Measurements from ENCODE around the gene WDR45.

Gene WDR45

DNA sequence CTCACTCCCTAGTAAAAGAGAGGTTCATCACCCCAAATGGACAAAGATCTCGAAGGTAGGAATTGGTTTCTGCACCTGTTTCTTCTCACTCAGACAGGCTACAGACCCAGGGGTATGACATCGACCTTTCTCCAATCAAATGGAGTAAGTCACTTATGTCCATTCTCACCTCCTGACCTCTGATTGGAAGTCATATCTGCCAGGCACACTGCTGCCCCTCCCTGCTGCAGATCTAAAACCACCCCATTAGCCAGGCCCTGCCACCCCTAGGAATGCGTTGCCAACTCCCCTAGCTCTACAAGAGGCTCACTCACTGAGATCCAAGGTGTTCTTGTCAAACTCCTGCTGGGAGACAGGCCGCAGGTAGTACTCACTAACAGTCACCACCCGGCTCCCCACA lies 37.0 kb upstream of the WDR45 start:
- H3K36me3 ChIP-seq: peaks cover 2% of the 10 kb centered on the region; the same call in 1 of the 2 replicates
- no peaks in the 10 kb centered on the region for H3K4me1 ChIP-seq
- TF ChIP-seq, protein P1, sequence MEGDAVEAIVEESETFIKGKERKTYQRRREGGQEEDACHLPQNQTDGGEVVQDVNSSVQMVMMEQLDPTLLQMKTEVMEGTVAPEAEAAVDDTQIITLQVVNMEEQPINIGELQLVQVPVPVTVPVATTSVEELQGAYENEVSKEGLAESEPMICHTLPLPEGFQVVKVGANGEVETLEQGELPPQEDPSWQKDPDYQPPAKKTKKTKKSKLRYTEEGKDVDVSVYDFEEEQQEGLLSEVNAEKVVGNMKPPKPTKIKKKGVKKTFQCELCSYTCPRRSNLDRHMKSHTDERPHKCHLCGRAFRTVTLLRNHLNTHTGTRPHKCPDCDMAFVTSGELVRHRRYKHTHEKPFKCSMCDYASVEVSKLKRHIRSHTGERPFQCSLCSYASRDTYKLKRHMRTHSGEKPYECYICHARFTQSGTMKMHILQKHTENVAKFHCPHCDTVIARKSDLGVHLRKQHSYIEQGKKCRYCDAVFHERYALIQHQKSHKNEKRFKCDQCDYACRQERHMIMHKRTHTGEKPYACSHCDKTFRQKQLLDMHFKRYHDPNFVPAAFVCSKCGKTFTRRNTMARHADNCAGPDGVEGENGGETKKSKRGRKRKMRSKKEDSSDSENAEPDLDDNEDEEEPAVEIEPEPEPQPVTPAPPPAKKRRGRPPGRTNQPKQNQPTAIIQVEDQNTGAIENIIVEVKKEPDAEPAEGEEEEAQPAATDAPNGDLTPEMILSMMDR (IDR thresholded peaks at IDR 0.05; ENCODE audit: low read depth, low read length): no peak
- H3K9me3 ChIP-seq: no peaks in the 10 kb centered on the region
- H3K27me3 ChIP-seq: no peaks in the 10 kb centered on the region
- no peak overlapping the region for H3K4me3 ChIP-seq (ENCODE audit: low read depth, low read length)
- no peak for DNase-seq

DNA sequence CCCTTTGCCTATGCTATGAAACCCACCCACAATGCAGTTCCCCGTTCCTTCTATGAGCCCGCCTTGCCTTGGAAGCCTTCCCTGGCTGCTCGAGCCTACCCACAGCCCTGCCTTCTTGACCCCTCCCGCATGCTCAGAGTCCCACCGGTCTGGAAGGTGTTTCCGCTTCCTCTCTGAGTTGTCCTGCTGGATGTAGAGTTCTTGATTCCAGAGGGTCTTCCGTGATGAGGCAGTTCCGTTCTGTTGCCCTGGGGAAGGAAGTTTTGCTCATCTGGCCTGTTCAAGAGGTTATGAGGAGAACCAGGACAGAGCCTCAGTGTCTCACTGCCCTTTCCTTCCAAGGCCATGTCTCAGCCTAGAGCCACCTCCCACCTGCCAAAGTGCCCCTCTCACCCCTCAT lies 36.4 kb upstream of the WDR45 start:
- peaks cover 2% of the 10 kb centered on the region; the same call in 1 of the 2 replicates for H3K36me3 ChIP-seq
- no peaks in the 10 kb centered on the region for H3K9me3 ChIP-seq
- no peak for DNase-seq
- H3K4me3 ChIP-seq (ENCODE audit: low read depth, low read length): no peak overlapping the region
- no peaks in the 10 kb centered on the region for H3K4me1 ChIP-seq
- TF ChIP-seq, protein P1 (IDR thresholded peaks at IDR 0.05; ENCODE audit: low read depth, low read length): no peak
- no peaks in the 10 kb centered on the region for H3K27me3 ChIP-seq

DNA sequence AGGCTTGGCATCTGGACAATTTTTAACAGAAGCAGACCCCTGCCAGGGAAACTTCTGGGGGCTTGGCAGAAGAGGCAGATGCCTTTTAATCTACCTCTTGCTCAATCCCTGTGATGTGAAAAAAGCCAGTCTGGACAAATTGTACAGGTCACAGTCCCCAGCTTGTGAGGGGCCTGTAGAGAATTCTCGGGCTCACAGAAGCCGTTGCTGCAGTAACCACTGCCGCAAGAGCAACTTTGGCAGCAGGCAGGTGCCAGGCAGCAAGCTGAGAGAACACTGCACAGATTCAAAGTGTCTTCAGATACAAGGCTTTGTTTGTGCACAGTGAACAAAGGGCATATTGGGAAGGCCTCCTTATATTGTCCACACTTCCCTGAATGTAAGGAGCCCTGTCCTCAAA lies 32.1 kb upstream of the WDR45 start:
- TF ChIP-seq, protein P1 (IDR thresholded peaks at IDR 0.05; ENCODE audit: low read depth, low read length): no peak
- Histone ChIP-seq H3K27me3 (no peaks in the 10 kb centered on the region), H3K4me3 (ENCODE audit: low read depth, low read length) (no peak overlapping the region), H3K4me1 (no peaks in the 10 kb centered on the region), H3K9me3 (no peaks in the 10 kb centered on the region), H3K36me3 (no peaks in the 10 kb centered on the region)
- no peak for DNase-seq

DNA sequence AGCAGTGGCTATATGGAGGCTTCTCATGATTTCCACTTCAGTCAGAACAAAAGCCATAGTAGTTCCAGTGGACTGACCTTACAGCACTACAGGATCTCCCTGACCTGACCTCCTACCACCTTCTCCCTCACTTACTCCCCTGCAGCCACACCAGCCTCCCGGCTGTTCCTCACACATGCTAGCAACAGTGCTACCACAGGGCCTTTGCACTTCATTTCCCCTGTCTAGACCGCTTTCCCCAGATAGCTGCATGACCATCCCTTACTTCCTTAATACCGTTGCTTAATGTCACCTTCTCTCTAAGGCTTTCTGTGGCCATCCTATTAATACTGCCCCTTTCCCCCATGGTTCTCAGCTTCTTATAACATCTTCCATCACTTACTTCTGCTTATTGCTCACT lies 30.7 kb upstream of the WDR45 start:
- no peaks in the 10 kb centered on the region for H3K9me3 ChIP-seq
- no peak overlapping the region for H3K4me3 ChIP-seq (ENCODE audit: low read depth, low read length)
- H3K4me1 ChIP-seq: no peaks in the 10 kb centered on the region
- no peak for DNase-seq
- H3K27me3 ChIP-seq: no peaks in the 10 kb centered on the region
- no peaks in the 10 kb centered on the region for H3K36me3 ChIP-seq
- TF ChIP-seq, protein P1 (IDR thresholded peaks at IDR 0.05; ENCODE audit: low read depth, low read length): no peak

DNA sequence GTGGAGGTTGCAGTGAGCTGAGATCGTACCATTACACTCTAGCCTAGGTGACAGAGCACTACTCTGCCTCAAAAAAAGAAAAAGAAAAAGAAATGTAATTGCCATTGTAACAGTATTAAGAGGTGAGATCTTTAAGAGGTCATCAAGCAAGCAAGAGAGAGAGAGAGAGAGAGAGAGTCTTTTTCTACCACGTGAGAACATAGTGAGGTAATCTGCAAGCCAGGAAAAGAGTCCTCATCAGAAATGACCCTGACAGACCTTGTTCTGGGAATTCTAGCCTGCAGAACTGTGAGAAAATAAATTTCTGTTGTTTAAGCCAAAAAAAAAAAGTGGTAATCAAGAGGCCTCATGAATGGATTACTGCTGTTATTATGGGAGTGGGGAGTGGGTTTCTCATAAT lies 29.0 kb upstream of the WDR45 start:
- Histone ChIP-seq H3K4me3 (ENCODE audit: low read depth, low read length) (no peak overlapping the region), H3K9me3 (no peaks in the 10 kb centered on the region), H3K27me3 (no peaks in the 10 kb centered on the region), H3K36me3 (no peaks in the 10 kb centered on the region), H3K4me1 (no peaks in the 10 kb centered on the region)
- TF ChIP-seq, protein P1 (IDR thresholded peaks at IDR 0.05; ENCODE audit: low read depth, low read length): no peak
- DNase-seq: no peak

DNA sequence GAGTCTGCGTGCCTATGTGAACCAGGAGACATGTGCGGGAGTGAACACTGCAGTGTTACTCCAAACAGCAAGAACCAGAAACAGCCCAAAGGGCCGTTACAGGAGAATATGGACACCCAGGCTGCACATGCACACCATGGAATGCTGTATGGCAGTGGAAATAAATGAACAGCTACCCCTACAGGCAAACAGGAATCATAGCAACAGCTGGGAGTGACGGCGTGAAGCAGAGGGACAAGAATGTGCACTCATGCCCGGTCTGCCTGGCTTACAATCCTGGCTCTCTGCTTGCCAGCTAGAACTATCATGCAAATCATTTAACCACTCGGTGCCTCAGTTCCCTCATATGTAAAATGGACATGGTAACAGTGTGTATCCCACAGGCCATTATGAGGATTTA lies 27.2 kb upstream of the WDR45 start:
- Histone ChIP-seq H3K9me3 (no peaks in the 10 kb centered on the region), H3K4me1 (no peaks in the 10 kb centered on the region), H3K4me3 (ENCODE audit: low read depth, low read length) (no peak overlapping the region), H3K27me3 (no peaks in the 10 kb centered on the region), H3K36me3 (no peaks in the 10 kb centered on the region)
- TF ChIP-seq, protein P1 (IDR thresholded peaks at IDR 0.05; ENCODE audit: low read depth, low read length): peak; percentile 62
- DNase-seq: peak; percentile 31

All from BE2C (cell line).